ENCODE data around the gene CA14. TPM values are rescaled to one million over a fixed set of nuclear protein-coding genes. Genes with fewer than 3 reads are reported as not detected.

The CA14 gene
- total and polyA plus RNA-seq, 9 of the 15 experiments (the other 6 are each of a cell fraction or from before 2014, with no cell fraction given) = 0.13 to 0.57 (median 0.26) TPM; not detected in 1

GRCh38 chr1:150210706-150211105, 46.9 kb upstream of the CA14 start:
- ATAC-seq (no peak), DNase-seq (ENCODE audit: extremely low read depth in 1 of 4, low spot score in 3 of 4) (no peak), FAIRE-seq (peak; percentile 29)
- Histone ChIP-seq H3K36me3 (ENCODE audit: control insufficient read depth, insufficient read depth, low read length) (no peaks in the 10 kb centered on the region), H2AFZ (ENCODE audit: low read depth, low read length) (no peak overlapping the region), H3K9ac (ENCODE audit: insufficient read depth in 1 of 2, low read depth in 2 of 2, low read length in 2 of 2) (no peak overlapping the region), H3K27ac (ENCODE audit: extremely low read depth, low read depth, low read length) (no peak overlapping the region), H3K4me1 (replicated peaks in 1 of 2; ENCODE audit: control insufficient read depth in 2 of 2, insufficient read depth in 2 of 2, low read length in 2 of 2) (0 out of 5 replicates have a peak, but pooled peaks cover 0 to 3% of the 10 kb centered on the region in 2 experiments), H3K9me1 (ENCODE audit: control insufficient read depth, insufficient read depth, low read length) (no peaks in the 10 kb centered on the region), H3K9me3 (replicated peaks; ENCODE audit: control insufficient read depth, insufficient read depth, low read depth, low read length) (no peaks in the 10 kb centered on the region), H4K20me1 (replicated peaks; ENCODE audit: control insufficient read depth, insufficient read depth, low read length) (no peaks in the 10 kb centered on the region), H3K4me2 (ENCODE audit: insufficient read depth, low read length) (no peak overlapping the region), H3K27me3 (ENCODE audit: control insufficient read depth in 2 of 2, insufficient read depth in 2 of 2, low read length in 2 of 2) (no peaks in the 10 kb centered on the region; a peak in 1 of 5 replicates), H3K4me3 (no peak overlapping the region), H3K79me2 (ENCODE audit: control insufficient read depth, insufficient read depth, low read length) (no peaks in the 10 kb centered on the region)
- intact Hi-C loops (cut with micrococcal nuclease) = no loop called here
- in situ Hi-C loops (cut with MboI) = no loop called here
- no TSS peak for BruUV-seq (replicated peaks)
- POLR2A ChIA-PET = interaction anchor here (0.8 kb wide), 1 partner anchor 16 kb away, joined by 3 read pairs; no protein-coding TSS in a partner anchor
- CTCF ChIA-PET (ENCODE audit: low intra/inter-chr PET ratio) = no interaction called here
- WGBS (ENCODE audit: insufficient coverage, low coverage, missing lambda C conversion rate) = 76% methylated on average over 4 of the region's 4 CpGs
- no peak for TF ChIP-seq ZNF384 (IDR thresholded peaks at IDR 0.05; ENCODE audit: low read depth, low read length)
- no peak for TF ChIP-seq ZNF311 (CRISPR knock-in tag; IDR thresholded peaks at IDR 0.05)
- TF ChIP-seq ZFP36 (IDR thresholded peaks at IDR 0.05; ENCODE audit: low read depth, low read length, partially characterized antibody) = no peak
- no peak for TF ChIP-seq CEBPG (CRISPR knock-in tag; IDR thresholded peaks at IDR 0.05)
- TF ChIP-seq CEBPG (tag; conservative IDR thresholded peaks at IDR 0.05 in 1 of 2, IDR thresholded peaks at IDR 0.05 in 1 of 2) = no peak
- TF ChIP-seq, protein P1, sequence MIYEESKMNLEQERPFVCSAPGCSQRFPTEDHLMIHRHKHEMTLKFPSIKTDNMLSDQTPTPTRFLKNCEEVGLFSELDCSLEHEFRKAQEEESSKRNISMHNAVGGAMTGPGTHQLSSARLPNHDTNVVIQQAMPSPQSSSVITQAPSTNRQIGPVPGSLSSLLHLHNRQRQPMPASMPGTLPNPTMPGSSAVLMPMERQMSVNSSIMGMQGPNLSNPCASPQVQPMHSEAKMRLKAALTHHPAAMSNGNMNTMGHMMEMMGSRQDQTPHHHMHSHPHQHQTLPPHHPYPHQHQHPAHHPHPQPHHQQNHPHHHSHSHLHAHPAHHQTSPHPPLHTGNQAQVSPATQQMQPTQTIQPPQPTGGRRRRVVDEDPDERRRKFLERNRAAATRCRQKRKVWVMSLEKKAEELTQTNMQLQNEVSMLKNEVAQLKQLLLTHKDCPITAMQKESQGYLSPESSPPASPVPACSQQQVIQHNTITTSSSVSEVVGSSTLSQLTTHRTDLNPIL (CRISPR knock-in tag; IDR thresholded peaks at IDR 0.05) = no peak
- TF ChIP-seq ZNF146 (CRISPR knock-in tag; IDR thresholded peaks at IDR 0.05; ENCODE audit: unreplicated experiment) = no peak
- TF ChIP-seq ZNF79 (CRISPR knock-in tag; IDR thresholded peaks at IDR 0.05; ENCODE audit: low read depth) = no peak
- TF ChIP-seq, protein P2, sequence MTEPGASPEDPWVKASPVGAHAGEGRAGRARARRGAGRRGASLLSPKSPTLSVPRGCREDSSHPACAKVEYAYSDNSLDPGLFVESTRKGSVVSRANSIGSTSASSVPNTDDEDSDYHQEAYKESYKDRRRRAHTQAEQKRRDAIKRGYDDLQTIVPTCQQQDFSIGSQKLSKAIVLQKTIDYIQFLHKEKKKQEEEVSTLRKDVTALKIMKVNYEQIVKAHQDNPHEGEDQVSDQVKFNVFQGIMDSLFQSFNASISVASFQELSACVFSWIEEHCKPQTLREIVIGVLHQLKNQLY (CRISPR knock-in tag; conservative IDR thresholded peaks at IDR 0.05) = no peak
- no peak for TF ChIP-seq ZNF24 (IDR thresholded peaks at IDR 0.05)
- TF ChIP-seq, protein P3, sequence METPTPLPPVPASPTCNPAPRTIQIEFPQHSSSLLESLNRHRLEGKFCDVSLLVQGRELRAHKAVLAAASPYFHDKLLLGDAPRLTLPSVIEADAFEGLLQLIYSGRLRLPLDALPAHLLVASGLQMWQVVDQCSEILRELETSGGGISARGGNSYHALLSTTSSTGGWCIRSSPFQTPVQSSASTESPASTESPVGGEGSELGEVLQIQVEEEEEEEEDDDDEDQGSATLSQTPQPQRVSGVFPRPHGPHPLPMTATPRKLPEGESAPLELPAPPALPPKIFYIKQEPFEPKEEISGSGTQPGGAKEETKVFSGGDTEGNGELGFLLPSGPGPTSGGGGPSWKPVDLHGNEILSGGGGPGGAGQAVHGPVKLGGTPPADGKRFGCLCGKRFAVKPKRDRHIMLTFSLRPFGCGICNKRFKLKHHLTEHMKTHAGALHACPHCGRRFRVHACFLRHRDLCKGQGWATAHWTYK (CRISPR knock-in tag; IDR thresholded peaks at IDR 0.05) = no peak
- no peak for TF ChIP-seq HIVEP1 (CRISPR knock-in tag; IDR thresholded peaks at IDR 0.05)
- TF ChIP-seq ZNF232 (CRISPR knock-in tag; IDR thresholded peaks at IDR 0.05) = no peak

Data from K562 (cell line).